ENCODE measurements around the gene BZW1.

GRCh38 chr2:200839513-200839912, 27.8 kb downstream of the BZW1 start:
- TF ChIP-seq, protein P1, sequence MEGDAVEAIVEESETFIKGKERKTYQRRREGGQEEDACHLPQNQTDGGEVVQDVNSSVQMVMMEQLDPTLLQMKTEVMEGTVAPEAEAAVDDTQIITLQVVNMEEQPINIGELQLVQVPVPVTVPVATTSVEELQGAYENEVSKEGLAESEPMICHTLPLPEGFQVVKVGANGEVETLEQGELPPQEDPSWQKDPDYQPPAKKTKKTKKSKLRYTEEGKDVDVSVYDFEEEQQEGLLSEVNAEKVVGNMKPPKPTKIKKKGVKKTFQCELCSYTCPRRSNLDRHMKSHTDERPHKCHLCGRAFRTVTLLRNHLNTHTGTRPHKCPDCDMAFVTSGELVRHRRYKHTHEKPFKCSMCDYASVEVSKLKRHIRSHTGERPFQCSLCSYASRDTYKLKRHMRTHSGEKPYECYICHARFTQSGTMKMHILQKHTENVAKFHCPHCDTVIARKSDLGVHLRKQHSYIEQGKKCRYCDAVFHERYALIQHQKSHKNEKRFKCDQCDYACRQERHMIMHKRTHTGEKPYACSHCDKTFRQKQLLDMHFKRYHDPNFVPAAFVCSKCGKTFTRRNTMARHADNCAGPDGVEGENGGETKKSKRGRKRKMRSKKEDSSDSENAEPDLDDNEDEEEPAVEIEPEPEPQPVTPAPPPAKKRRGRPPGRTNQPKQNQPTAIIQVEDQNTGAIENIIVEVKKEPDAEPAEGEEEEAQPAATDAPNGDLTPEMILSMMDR (IDR thresholded peaks at IDR 0.05), result no peak
- TF ChIP-seq POLR2A (IDR thresholded peaks at IDR 0.05) (no peak), POLR2AphosphoS5 (IDR thresholded peaks at IDR 0.05; ENCODE audit: insufficient read depth in 1 of 2, low read depth in 1 of 2) (no peak)

Measured in vagina (tissue), 2 donors.